ENCODE measurements around the gene CAMK2N1.

Gene CAMK2N1

GRCh38 chr1:20485527-20486456 lies at the start of gene CAMK2N1:
TSS of gene CAMK2N1 (minus strand) at chr1:20486210. CDS start at chr1:20485379, 831 bp downstream.
- ATAC-seq, result peak; percentile 53
- TF ChIP-seq, protein P1, sequence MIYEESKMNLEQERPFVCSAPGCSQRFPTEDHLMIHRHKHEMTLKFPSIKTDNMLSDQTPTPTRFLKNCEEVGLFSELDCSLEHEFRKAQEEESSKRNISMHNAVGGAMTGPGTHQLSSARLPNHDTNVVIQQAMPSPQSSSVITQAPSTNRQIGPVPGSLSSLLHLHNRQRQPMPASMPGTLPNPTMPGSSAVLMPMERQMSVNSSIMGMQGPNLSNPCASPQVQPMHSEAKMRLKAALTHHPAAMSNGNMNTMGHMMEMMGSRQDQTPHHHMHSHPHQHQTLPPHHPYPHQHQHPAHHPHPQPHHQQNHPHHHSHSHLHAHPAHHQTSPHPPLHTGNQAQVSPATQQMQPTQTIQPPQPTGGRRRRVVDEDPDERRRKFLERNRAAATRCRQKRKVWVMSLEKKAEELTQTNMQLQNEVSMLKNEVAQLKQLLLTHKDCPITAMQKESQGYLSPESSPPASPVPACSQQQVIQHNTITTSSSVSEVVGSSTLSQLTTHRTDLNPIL (CRISPR knock-in tag; IDR thresholded peaks at IDR 0.05; ENCODE audit: low read depth), result no peak
- no peak for TF ChIP-seq ZNF8 (CRISPR knock-in tag; IDR thresholded peaks at IDR 0.05)
- no peak for TF ChIP-seq SNAI2 (CRISPR knock-in tag; IDR thresholded peaks at IDR 0.05)
- TF ChIP-seq PPARA (CRISPR knock-in tag; IDR thresholded peaks at IDR 0.05; ENCODE audit: borderline replicate concordance), result no peak
- no peak for TF ChIP-seq ARNTL (CRISPR knock-in tag; IDR thresholded peaks at IDR 0.05; ENCODE audit: borderline replicate concordance, low read depth)
- no peak for TF ChIP-seq CSDC2 (CRISPR knock-in tag; IDR thresholded peaks at IDR 0.05)
- TF ChIP-seq, protein P2, sequence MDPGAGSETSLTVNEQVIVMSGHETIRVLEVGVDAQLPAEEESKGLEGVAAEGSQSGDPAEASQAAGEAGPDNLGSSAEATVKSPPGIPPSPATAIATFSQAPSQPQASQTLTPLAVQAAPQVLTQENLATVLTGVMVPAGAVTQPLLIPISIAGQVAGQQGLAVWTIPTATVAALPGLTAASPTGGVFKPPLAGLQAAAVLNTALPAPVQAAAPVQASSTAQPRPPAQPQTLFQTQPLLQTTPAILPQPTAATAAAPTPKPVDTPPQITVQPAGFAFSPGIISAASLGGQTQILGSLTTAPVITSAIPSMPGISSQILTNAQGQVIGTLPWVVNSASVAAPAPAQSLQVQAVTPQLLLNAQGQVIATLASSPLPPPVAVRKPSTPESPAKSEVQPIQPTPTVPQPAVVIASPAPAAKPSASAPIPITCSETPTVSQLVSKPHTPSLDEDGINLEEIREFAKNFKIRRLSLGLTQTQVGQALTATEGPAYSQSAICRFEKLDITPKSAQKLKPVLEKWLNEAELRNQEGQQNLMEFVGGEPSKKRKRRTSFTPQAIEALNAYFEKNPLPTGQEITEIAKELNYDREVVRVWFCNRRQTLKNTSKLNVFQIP (CRISPR knock-in tag; IDR thresholded peaks at IDR 0.05; ENCODE audit: borderline replicate concordance, low read depth), result no peak
- TF ChIP-seq TSHZ2 (CRISPR knock-in tag; IDR thresholded peaks at IDR 0.05), result no peak
- TF ChIP-seq, protein P3, sequence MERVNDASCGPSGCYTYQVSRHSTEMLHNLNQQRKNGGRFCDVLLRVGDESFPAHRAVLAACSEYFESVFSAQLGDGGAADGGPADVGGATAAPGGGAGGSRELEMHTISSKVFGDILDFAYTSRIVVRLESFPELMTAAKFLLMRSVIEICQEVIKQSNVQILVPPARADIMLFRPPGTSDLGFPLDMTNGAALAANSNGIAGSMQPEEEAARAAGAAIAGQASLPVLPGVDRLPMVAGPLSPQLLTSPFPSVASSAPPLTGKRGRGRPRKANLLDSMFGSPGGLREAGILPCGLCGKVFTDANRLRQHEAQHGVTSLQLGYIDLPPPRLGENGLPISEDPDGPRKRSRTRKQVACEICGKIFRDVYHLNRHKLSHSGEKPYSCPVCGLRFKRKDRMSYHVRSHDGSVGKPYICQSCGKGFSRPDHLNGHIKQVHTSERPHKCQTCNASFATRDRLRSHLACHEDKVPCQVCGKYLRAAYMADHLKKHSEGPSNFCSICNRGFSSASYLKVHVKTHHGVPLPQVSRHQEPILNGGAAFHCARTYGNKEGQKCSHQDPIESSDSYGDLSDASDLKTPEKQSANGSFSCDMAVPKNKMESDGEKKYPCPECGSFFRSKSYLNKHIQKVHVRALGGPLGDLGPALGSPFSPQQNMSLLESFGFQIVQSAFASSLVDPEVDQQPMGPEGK (CRISPR knock-in tag; IDR thresholded peaks at IDR 0.05; ENCODE audit: borderline replicate concordance), result no peak
- TF ChIP-seq CSRNP3 (CRISPR knock-in tag; IDR thresholded peaks at IDR 0.05), result no peak
- no peak for TF ChIP-seq GLIS3 (CRISPR knock-in tag; IDR thresholded peaks at IDR 0.05)
- TF ChIP-seq ESRRG (CRISPR knock-in tag; IDR thresholded peaks at IDR 0.05), result no peak
- no peak for TF ChIP-seq RARB (CRISPR knock-in tag; IDR thresholded peaks at IDR 0.05)
- no peak for TF ChIP-seq BACH2 (CRISPR knock-in tag; IDR thresholded peaks at IDR 0.05; ENCODE audit: borderline replicate concordance)
- TF ChIP-seq TCF4 (CRISPR knock-in tag; IDR thresholded peaks at IDR 0.05; ENCODE audit: borderline replicate concordance), result no peak
- TF ChIP-seq ZFP3 (CRISPR knock-in tag; IDR thresholded peaks at IDR 0.05), result no peak
- no peak for TF ChIP-seq OSR1 (CRISPR knock-in tag; IDR thresholded peaks at IDR 0.05)
- TF ChIP-seq ZNF70 (CRISPR knock-in tag; IDR thresholded peaks at IDR 0.05), result no peak
- TF ChIP-seq ISL1 (CRISPR knock-in tag; IDR thresholded peaks at IDR 0.05), result no peak
- no peak for TF ChIP-seq ZNF565 (CRISPR knock-in tag; conservative IDR thresholded peaks at IDR 0.05; ENCODE audit: low read depth)

- ATAC-seq, result no peak
- TF ChIP-seq GLIS3 (CRISPR knock-in tag; IDR thresholded peaks at IDR 0.05), result no peak
- no peak for TF ChIP-seq SNAI2 (CRISPR knock-in tag; IDR thresholded peaks at IDR 0.05)
- TF ChIP-seq, protein P3 (CRISPR knock-in tag; IDR thresholded peaks at IDR 0.05; ENCODE audit: borderline replicate concordance), result no peak
- TF ChIP-seq OSR1 (CRISPR knock-in tag; IDR thresholded peaks at IDR 0.05), result no peak
- no peak for TF ChIP-seq RARB (CRISPR knock-in tag; IDR thresholded peaks at IDR 0.05)
- no peak for TF ChIP-seq ZC3H10 (CRISPR knock-in tag; IDR thresholded peaks at IDR 0.05)
- no peak for TF ChIP-seq ESRRG (CRISPR knock-in tag; IDR thresholded peaks at IDR 0.05)
- no peak for TF ChIP-seq TSHZ2 (CRISPR knock-in tag; IDR thresholded peaks at IDR 0.05)
- TF ChIP-seq ZNF70 (CRISPR knock-in tag; IDR thresholded peaks at IDR 0.05), result no peak
- TF ChIP-seq TCF4 (CRISPR knock-in tag; IDR thresholded peaks at IDR 0.05; ENCODE audit: borderline replicate concordance), result no peak
- TF ChIP-seq ZFP3 (CRISPR knock-in tag; IDR thresholded peaks at IDR 0.05), result no peak
- no peak for TF ChIP-seq ARNTL (CRISPR knock-in tag; IDR thresholded peaks at IDR 0.05; ENCODE audit: borderline replicate concordance, low read depth)
- TF ChIP-seq BACH2 (CRISPR knock-in tag; IDR thresholded peaks at IDR 0.05; ENCODE audit: borderline replicate concordance), result no peak
- no peak for TF ChIP-seq ZNF565 (CRISPR knock-in tag; conservative IDR thresholded peaks at IDR 0.05; ENCODE audit: low read depth)
These were observed 48.8 kb upstream of the CAMK2N1 start for GRCh38 chr1:20534659-20535417.

Data from SK-N-SH treated with all-trans-retinoic acid at 6 μM for 48 hours (cell line).